IPS DF 4.7 (cell line): Measurements from ENCODE around the gene SLC24A4.
A peak's percentile ranks its signal among the peaks of the same experiment; 100 is the strongest.

Experiments
- DNase-seq: peaks from one replicate; pipeline ENCODE4 v3.0.0-alpha.2; 2013; ENCODE audit warnings: low spot score; ENCODE audit errors: extremely low read depth

The SLC24A4 gene

DNA sequence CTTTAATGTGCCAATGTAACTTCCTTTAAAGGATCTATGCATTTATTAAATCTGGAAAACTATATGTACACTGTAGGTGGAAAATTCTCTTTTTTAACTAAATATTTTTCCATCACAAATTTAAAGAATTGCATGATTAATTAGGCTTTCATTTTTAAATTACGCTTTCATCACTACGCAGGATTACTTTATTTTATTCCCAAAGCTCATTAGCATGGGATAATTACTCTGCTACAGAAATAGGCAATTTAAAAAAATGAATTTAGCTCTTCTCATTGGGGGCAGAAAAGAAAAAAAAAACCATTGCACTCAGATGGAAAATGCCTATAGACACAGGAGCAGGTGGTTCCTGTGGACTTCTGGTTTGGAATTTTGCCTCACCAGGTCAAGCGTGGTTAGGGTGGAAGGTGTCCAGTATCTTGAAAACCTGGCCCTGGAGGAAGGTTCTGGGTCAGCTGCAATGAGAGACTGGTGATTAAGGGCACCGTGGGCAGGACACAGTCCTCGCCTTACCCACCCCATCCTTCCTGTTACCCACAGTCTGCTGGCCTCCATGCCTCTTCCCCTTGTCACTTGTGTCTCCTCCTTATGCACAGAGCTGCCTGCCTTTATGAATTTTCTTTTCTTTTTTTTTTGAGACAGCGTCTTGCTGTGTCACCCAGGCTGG, 173.4 kb downstream of the SLC24A4 start:
- DNase-seq = no peak

DNA sequence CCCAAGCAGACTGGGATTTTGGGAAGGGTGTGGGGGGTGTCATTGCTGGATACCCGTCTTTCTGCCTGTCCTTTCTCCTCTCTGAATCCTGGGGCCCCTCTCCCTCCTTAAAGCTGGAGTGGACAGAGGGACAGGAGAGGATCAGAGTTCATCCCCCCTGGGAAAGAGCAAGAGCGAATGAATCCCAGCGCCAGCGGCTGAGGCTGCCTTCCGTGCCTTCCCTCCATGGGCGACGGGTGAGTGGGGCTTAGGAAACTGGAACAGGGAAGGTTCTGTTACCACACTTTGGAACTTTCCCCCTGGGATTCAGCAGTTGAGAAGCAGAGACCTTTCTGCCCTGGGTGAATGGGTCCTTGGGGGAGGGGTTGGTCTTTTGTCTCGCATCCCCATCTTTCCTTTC, 174.4 kb downstream of the SLC24A4 start:
- DNase-seq = no peak

DNA sequence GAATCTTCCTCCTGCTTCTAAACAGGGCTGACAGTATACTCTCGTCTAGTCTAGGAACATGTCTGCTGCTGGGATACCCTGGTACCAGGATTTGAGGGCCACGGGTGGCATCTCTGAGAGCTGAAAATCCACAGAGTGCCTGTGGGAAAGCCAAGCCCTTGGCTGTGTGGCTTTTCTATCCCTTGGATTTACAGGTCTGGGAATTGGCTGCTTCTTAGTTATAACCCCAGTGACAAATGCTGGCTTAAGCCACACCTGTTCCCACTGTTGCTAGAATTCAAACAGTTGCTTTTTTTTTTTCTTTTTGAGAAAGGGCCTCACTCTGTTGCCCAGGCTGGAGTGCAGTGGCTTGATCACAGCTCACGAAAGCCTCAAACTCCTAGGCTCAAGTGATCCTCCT, 176.3 kb downstream of the SLC24A4 start:
- no peak for DNase-seq

DNA sequence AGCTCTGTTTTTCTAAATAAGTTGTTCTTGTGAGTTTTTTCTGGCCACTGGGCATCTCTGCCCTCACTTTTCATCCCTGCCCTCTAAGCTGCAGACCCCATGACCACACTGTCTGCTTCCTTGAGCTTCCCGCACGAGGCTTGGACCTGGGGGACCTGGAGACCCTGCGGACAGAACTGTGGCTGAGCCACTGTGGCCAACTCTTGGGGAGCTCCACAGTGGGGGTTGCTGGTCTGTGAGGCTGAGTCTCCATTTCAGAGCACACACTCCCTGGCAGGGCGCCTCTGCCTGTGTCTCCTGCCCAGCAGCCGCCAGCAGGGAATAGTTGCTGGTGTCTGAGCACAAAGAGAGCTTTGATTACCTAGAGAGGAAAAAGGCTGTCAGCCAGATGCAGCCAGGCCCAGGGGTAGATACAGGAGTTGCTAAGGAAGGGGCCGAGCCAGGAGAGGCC, 177.6 kb downstream of the SLC24A4 start:
- DNase-seq = no peak

DNA sequence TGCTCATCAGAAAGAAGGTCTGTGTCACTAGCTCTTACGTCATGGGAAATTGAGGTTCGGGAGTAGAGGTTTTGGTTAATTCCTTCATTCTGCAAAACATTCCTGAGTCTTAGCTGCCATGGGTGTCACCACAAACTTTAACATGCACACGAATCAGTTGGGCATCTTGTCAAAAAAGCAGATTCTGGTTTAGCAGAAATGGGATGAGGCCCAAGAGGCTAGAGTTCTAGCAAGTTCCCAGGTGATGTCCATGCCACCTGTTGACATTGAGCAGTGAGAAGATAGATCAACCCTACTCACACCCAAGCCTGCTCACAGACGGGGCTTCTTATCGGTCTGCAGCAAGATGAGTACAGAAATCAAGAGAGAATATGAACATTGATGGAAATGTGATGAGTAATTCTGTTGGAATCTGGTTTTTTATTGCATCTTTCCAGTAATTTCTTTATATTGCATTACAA, 179.0 kb downstream of the SLC24A4 start:
- DNase-seq = no peak

DNA sequence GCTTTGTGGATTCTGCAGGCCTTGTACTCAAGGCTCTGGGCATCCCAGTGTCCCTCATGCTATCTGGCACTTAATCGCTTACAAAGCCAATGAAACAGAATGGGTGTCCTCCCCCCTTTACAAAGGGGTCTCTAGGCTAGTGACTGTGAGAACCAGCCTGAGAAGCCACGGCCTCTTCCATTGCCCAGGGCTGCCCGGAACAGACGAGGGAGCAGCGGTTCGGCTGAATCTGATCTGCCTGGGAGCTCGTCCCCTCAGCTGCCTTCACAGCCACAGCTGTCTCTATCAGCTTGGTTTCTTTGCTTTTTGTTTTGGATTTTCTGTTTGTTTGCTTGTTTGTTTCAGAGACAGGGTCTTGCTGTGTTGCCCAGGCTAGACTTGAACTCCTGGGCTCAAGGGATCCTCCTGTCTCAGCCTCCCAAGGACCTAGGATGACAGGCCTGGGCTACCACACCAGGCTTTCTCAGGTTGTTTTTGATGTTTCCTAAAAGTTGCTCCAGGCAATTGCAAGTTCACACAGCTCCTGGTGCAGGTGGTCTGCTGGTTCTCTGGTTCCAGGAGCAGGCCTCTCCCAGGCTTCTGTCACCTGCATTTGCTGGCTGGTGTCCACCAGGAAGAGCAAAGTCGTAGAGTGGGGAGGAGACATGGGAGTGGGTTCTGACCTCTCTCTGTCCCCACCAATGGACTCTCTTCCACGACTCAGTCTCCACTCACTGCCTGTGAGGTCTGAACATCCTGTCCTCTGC, 179.7 kb downstream of the SLC24A4 start:
- DNase-seq = no peak

DNA sequence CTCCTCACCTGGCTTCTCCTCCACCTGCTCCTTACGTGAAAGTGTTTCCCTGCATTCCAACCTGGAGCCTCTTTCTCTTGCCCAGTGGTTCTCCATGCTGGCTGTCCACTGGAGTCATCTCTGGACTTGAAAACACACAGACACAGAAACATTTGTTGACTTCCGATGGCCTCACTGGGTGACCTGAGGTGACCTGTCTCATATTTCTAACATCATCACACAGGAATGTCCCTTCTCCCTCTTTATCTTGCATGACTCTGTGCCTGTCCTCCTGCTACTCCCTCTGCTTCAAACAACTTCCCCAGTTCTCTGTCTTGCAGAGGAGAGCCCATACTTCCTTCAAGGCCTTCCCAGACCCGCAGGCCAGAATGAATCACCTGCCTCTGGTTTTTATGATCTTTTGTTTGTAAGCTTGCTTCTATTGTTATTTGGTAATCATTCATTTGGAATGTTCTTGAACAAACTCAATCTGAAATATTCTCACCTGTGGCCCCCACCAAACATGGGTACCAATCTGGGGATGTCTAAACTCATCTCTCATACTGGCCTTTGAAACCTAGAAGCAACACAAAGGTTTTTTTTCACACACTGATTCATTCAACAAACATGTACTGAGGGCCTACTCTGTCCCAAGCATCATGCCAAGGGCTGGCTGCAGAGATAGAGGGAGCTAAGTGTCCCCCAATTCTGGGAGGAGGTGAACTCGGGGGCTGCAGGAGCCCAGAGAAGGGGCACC, 181.0 kb downstream of the SLC24A4 start:
- no peak for DNase-seq

DNA sequence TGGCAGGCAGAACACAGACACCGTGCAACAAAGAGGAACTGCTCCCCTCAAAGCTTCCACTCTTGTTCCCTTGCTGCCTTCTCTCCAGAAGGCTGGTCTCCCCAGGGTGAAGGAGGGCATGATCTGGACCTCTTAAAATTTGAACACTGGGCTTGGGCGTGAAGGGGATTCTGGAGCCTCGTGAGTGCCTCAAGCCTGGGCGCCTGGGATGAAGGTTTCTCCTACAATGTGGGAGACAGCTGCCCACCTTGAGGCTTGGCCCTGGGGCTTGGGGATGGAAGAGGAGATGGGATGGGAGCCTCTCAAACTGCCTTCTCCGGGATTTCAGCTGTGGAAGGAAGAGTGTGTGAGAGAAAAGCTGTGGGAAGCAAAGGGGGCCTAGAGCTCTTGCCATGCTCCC, 182.9 kb downstream of the SLC24A4 start:
- no peak for DNase-seq

DNA sequence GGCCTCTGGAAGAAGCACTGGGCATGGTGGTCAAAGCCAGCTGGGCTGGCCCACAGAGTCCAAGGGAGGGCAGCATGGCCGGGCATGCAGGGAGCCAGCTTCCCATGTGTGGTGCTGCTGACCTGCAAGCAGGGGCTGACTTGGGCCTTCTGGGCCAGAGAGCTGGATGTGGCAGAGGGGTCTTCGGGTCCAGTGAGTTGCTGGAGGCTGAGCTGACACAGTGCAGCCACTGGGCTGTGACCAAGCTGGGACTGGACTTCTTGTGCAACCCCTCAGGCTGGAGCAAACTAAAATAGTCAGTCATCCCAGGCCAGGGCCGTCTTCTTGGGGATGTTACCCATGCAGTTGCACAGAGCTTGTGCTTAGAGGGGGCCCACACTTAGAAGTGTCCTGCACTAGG, 183.3 kb downstream of the SLC24A4 start:
- DNase-seq = no peak

DNA sequence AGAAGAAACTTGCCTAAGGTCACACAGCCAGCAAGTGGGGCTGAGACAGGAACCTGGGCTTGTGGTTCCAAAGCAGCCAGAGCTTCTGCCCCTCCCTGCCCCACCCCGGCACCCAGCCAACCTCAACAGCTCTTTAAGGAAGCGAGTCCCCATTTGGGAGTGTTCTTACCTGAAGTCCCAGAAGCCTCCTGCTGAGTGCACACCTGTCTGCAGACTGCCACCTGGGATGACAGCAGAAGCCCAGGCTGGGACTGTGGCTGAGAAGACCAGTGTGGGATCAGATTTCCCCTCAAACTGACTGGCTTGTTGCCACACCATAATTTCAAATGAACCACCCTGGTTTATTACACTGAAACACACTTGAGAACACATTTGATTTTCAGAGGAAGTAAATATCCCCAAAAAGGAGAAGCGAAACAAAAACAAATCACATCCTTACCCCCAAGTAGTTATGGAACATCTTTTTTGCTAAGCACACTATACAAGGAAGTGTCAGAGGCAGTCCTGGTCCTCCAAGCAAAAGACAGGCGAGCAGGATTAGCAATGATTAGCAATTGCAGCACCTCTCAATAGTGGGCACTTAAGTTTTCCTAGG, 184.3 kb downstream of the SLC24A4 start:
- no peak for DNase-seq

DNA sequence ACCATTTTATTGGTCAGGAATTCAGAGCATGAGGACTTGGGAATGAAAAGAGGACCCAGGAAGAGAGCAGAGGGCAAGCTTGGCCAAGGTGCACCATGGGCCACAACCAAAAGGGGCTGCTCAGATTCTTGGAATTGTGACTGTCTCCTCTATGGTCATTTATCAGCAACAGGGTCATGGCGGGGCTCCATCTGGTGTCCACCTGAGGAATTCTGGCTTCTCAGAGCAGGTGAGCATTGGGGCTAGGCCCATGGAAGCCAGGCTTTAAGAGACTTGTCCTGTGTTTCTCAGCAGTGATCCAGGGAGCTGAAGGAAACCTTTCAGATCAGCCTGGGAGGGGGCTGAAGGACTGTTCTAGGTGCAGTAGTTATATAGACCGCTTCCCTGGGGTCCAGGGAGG, 188.0 kb downstream of the SLC24A4 start:
- DNase-seq = peak; percentile 53

DNA sequence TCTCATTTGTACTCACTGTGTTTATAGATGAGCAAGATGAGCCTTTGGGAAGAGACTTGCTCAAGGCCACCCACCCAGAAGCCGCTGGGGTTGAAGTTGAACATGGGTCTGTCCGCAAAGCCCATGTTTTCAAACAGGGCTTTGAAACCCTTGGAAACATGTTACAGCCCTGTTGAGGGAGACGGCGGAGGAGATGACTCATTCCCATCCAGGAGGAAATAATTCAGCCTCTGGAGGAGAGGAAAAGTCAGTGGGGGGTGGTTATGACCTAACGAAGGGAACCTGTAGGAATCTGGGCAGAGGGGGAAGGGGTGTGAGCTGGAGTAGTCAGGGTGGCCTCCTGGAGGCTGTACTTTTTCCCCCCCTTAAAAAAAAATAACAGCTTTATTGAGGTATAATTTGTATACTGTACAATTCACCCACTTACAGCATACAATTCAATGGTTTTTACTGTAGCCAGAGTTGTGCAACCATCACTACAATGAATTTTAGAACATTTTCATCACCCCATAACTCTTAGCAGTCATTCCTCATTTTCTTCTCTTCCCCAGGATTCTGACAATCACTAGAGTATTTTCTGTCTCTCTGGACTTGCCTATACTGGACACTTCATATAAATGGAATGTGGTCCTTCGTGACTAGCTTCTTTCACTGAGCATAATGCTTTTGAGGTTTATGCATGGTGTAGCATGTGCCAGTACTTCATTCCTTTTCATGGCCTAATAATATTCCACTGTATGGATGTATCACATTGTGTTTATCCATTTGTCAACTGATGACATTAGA, 188.7 kb downstream of the SLC24A4 start:
- no peak for DNase-seq

DNA sequence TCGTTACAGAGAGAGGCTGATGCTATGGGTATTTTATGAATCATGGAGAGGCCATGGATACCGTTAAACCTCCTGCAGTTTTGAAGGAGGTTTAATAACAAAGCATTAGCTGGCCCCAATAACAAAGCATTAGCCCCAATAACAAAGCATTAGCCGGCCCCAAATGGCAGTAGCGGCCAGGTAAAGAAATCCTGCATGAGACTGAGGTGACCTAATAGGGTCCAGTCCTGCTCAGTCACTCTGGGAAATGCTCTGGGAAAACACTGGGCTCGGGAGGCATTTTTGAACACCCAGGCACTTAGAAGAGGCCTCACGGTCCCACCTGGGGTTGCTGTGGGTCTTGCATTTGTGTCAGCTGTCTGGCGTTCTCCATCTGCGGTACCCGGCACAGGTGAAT, 189.8 kb downstream of the SLC24A4 start:
- no peak for DNase-seq

DNA sequence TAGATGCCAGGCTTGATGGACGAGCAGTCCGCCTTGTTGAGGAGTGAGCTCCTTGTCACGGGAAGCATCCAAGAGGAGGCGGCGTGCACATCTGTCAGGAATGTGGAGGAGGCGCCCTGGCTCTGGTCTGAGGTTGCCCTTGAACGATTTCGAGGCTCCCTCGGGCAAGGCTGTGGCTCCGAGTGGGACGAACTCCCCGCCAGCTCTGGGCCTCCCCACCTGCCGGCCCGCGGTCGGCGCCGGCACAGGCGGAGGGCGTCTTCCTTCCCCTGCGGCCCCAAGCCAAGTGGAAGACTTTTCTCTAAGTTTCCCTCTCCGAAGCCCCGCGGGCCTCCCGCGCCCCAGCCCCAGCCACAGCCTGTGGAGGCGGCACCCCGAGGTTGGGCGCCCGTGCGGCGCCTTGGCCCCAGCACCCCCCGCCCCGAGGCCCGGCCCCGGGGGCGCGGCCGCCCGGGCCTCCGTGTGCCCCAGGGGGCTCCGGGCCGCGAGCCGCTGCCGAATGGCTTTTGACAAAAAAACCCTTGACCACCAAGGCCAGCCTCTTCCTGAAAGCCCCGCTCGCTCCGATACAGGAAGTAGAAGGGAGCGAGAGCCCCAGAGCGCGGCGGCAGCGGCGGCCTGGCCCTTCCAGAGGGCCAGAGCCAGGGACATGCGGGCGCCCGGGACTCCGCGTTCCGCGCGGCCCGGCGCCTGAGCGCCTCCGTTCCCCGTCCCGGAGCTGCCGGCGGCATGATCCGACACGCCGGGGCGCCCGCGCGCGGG, 190.4 kb downstream of the SLC24A4 start, which contains the start of gene RIN3:
RIN3 (plus strand) TSS at position 578 of the 762 bp plus-strand sequence; CDS start at position 730, 152 bp downstream.
- no peak for DNase-seq

DNA sequence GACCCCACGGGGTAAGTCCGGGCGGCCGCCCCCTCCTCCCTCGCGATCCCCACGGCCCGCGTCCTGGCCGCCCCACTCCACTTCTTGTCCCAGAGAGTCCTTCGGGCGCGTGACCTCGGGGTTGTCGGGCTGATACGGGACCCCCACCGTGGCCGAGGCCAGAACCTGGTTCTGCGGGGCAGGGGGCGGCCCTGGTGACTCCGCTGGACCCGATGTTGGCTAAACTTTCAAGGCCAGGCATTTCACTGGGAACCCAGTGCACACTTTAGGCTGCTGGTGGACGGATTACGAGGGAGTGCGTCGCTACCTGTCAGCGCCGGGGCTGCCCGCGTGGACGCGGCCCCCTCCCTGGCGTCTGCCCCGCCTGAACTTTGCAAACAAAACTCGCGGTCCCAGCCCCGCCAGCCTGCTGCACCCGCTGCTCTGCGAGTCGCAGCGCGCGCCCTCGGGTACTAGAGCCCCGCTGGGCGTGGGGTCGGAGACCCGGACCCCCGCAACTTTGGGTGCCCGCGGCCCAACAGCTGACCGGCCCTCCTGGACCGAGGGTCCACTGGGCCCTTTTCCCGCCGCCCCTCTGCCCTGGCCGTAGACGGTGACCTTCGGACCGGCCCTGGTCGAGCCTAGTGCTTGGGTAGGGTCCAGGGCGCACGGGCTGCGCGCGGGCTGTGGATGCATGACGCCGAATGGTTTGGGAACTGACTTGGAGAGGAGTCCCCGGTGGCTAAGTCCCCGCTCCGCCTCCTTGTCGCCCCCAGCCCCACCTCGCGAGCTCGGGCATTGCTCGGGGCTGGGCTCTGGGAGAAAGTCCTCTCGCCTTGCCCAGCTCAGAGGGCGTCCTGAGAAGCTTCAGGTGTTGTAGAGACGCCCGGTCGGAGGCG, 191.2 kb downstream of the SLC24A4 start:
- no peak for DNase-seq

DNA sequence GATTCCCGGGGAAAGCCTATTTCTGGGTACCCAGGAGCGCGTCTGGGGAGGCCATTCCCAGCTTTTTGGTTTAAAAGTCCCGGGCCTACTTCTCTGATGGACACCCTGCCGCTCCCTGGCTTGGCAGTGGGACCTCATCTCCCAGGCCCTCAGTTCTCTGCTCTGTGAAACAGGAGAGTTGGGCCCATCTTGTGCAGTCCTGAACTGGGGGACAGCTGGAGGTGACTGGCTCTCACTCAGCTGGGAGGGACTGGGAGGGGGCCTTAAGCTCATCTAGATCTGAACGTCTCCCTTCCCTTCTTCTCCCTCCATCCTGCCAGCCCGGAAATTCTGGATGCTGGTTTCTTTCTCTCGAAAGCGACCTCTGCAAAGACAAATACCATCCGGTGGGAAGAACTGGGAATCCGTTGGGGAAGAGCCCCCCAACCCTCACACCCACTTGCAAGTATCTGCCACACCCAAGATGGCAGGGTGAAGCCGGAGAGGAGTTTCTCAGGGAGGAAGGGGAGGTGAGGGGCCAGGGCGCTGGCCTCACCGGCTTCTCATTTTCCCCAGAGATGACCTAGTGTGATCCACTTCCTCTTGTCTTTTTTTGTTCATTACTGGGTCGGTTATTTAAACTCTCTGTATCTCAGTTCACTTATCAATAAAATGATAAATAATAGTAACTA, 192.0 kb downstream of the SLC24A4 start:
- DNase-seq = no peak

DNA sequence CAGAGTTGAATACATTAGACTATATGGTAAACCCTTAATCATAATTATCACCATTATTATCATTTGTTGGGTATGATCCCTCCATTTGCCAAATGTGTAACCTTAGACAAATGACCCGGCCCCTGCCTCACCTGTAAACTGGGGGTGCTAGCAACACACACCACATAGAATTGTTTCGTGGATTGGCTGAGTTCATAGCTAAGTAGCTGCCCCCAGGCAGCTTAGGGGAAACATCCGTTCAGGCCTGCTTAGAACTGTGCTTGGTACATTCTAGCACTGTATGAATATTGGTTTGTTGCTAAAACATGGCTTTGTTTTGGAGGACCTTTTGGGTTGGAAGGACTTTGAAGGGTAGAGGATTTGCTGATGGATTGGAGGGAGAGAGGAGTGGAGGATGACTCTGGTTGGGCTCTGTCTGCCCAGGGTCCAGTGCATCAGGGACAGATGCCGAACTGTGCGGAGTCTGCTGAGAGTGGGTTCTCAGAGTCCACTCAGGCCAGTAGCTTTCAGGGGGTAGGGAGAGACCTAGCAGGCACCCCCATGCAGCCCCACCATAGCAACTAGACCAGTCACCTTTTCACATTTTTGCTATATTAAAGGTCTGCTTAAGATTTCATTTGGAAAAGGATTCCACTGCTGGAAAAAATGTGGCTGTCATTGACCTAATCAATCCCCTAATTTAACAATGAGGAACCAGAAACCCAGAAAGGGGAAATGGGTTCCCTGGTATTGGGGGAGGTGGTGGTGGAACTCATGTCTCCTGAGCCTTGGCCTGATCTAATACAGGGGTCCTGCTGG, 192.8 kb downstream of the SLC24A4 start:
- no peak for DNase-seq
